ENCODE data around the gene ITM2C.

ITM2C gene

DNA sequence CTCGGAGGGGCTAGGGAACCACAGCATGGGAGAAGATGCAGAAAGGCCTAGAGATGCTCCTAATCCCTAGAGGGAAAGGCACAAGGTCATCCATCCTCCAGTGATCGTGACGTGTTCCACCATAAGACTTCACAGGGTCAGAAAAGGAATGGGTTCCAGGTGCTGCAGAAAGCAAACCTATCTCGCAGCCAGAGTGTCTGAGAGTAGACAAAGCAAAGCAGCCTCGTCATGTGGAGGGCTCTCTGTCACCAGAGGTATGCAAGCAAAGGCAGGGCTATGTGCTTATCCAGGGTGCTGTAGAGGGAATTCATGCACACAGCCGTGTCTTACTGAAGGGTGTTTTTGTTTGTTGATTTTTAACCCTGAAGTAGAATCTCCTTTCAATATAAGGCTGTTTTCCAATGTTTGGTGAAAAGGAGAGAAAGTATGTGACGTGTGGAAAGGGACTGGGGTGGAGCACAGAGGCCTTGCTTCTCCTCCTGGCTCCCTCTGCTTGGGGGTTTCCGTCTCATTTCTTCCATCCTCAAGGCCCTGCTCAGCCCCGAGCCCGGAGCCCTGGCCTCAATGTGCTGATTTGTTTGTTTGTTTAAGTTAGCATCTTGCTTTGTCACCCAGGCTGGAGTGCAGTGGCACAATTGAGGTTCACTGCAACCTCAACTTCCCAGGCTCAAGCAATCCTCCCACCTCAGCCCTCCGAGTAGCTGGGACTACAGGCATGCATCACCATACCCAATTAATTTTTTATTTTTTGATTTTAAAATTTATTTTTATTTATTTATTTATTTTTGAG lies 57.3 kb downstream of the ITM2C start:
- DNase-seq (ENCODE audit: low read depth, low spot score): no peak
- no peak overlapping the region for H3K27ac ChIP-seq

DNA sequence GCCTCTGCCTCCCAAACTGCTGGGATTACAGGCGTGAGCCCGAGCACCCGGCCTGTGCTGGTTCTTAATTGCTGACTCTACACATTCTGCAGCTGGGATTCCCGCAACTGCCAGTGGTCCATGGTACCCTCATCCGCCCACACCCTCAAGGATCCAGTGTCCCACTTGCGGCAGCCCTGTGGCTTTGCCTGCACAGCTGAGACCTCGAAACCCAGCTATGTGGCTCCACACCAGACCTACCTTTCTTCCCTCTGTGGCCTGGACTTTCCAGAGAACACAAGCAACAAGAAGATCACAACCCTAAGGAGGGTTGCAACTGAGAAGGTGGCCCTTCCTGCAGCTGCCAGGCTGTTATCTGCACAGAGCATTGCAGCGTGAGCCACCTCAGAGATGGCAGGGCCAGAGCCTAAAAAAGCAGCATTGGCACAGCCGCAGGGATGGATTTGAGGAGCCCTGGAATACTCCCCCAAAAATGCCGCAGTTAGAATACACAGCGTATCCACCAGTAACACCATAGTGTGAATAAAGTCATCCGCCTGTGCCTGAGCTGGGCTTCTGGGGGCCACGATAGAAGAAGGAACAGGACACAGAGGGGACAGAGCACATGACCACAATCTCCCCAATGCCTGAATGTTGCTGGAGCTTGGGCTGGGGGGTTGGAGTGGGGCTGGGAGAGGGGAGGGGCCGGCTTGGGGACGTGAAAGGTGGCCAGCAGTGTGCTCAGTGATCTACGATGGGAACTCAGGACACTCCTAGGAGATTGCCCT lies 58.4 kb downstream of the ITM2C start:
- H3K27ac ChIP-seq: no peak overlapping the region
- no peak for DNase-seq (ENCODE audit: low read depth, low spot score)

DNA sequence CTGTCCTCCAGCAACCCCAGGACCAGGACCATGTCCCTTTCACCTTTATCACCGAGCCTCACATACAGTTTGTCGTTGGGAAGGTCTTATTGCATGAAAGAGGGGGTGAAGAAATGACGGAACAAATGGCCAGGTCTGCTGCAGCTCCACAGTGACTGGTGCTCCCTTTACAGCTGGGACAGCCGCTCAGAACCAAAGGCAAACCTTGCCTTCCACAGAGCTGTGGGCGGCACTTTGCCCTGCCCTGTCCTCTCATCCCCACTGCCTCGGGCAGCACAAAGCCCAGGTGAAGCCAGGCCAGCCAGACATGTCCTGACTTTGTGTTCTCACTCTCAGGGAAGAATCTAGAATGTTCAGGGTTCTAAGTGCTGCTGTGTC lies 59.3 kb downstream of the ITM2C start:
- DNase-seq (ENCODE audit: low read depth, low spot score): no peak
- H3K27ac ChIP-seq: no peak overlapping the region

DNA sequence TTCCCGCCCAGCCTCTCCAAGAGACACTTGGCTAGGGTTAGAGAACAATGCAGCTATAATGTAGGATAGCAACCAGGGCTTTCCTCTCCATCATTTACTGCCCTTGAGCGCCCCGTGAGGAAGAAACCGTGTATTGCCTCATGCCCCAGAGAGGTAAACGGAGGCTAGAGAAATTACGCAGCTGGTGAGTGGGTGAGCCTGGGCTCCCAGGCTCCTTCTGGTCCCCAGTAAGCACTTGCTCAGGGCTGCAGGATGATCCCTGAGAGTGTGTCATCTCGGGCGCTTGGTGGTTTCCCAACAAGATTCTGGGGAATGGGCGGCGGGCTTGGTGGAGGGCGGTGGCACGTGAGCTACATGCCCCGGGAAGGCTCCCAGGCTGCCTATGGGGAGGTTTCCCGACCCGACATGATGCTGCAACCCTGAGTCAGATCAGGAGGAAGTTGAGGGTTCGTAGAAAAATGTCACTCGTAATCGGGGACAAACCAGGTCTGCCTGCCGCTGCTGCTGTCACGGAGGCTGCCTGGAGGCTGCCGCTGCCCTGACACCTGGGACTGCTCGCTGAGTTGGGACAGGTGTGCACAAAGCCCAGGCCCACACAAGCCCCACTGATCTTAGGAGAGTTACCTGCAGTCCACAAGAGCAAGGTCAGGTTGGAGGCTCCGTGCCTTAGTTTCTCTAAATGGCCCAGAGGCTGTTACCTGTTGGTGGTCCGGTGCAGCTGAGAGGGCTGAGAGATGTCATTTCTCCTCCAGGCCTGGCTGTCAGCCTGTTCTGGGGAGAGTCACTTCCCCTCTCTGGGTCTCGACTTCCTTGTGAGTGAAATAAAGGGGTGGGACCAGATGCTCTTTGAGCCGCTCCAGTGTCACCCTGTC lies 60.0 kb downstream of the ITM2C start, which contains the start of gene GPR55:
Gene GPR55, minus strand, starts transcription at position 773 of the 872 bp plus-strand sequence. CDS start 14,280 bp downstream, outside the sequence.
- no peak for DNase-seq (ENCODE audit: low read depth, low spot score)
- H3K27ac ChIP-seq: no peak within 1 kb of the TSS

DNA sequence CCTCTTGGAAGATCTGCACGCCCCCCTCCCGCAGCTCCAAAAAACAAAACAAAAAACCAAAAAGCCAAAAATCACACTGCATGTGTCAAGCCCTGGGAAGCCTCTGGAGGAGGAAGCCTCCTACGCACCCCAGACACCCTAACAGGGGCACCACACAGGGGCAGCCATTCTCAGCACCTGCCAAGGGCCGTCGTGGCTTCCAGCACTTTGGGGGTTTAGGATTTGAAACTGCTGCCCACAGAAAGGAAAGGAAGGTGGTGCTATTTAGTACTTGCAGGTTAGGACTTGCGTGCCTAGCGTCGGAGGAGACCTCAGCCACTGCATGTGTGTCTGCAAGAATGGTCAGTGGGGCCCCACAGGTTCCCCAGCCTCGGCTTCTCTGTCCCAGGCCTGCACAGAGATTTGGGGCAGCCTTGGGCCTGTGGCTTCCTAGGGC lies 60.7 kb downstream of the ITM2C start:
- no peak for DNase-seq (ENCODE audit: low read depth, low spot score)

DNA sequence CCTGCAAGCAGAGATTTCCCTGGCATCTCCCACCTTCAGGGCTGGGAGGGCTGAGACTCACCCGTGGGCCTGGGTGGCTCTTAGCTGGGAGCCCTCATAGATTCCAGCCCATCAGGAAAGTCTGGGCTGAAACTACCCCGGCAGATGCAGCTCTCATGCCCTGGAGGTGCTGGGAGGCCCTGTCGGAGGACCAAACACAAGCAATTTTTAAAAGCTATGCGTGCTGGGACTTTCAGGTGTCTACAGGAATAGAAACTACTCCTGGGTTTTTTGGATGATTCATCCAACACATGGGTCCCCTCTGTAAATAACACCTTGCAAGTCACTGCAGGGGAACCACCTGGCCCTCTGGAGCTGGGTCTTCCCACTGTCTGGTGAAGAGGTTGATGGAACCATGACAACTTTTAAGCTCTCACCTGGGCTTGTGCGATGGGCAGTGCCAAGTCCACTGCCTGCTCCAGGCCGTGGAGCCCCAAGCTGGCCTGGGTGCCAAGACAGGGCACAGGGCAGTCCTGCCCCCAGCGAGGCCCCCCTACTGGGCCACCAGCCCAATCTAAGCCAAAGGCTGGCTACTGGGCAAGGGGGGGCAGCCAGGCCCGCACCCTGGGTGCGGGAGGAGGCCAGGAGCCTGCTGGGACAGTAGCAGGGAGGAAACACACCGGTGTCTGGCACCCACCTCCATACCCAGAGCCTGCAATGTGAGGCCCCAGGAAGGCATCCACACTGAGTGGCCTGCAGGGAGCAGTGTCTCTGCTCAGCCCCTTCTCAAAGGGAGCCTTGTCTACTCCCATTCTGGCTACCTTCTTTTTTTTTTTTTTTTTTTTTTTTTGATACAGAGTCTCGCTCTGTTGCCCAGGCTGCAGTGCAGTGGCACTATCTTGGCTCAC lies 61.4 kb downstream of the ITM2C start:
- DNase-seq (ENCODE audit: low read depth, low spot score): no peak
- no peak overlapping the region for H3K27ac ChIP-seq

More for the DNA sequence above, 60.7 kb downstream of the ITM2C start:
- H3K27ac ChIP-seq: no peak overlapping the region

DNA sequence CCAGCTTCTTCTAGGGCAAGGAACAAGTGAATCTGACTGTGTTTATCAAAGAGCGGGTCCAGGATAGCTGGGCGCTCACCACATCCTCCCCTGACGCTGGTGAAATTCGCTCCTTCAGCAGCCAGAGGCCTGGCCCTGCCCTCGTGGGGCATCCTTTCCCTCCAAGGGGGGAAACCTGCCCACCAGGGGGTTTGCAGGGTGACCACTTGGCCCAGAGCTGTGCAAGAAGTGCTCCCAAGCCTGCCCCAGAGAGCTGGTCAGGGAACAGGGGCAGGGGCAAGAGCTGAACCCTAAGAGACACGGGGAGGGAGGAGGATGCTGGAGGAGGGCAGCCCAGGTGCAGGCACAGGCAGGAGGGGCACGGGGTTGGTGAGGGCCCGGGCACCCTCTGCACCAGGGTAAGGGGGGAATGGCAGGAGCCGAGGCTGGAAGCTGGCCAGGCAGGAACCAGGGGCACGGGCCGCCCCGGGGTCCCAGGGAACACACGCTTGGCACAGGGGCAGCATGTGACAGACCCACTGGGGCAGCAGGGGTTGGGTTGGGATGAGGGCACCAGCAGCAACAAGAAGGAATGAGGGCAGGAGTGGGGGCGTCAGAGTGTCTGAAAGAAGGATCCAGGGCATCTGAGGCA lies 63.1 kb downstream of the ITM2C start:
- no peak overlapping the region for H3K27ac ChIP-seq
- no peak for DNase-seq (ENCODE audit: low read depth, low spot score)
